Activated B cell treated with CpG ODN at 0.5 μM for 24 hours (primary cell): Measurements from ENCODE around the gene DCST2. TPM values are rescaled to one million over a fixed set of nuclear protein-coding genes. Genes with fewer than 3 reads are reported as not detected.

ENCODE experiments used
- ATAC-seq: fragments of 200-7000 bp; cut with Tn5 transposase; one replicate; pipeline ENCODE4 v1.10.0; 2021; ENCODE audit warnings: low read depth, mild to moderate bottlenecking, moderate library complexity
- CTCF ChIA-PET: fragments of 350-600 bp; sonication (Branson Sonifier 250); formaldehyde crosslinking; loops from one replicate; lab custom pipeline; 2021; ENCODE audit warnings: antibody characterized with exemption; lab: Charles Lee
- POLR2A ChIA-PET: fragments of 350-600 bp; sonication (Branson Sonifier 250); formaldehyde crosslinking; loops from one replicate; lab custom pipeline; 2021; ENCODE audit warnings: antibody characterized with exemption; lab: Charles Lee
- DNase-seq: peaks from one replicate; pipeline ENCODE4 v3.0.0; 2022
- H3K27ac Mint-ChIP-seq: one replicate; pipeline ENCODE4 v1.8.0; 2020; ENCODE audit warnings: mixed read lengths
- H3K27me3 Mint-ChIP-seq: one replicate; pipeline ENCODE4 v1.8.0; 2021; ENCODE audit warnings: mixed read lengths
- H3K36me3 Mint-ChIP-seq: one replicate; pipeline ENCODE4 v1.8.0; 2021; ENCODE audit warnings: low read depth, mixed read lengths
- H3K4me1 Mint-ChIP-seq: one replicate; pipeline ENCODE4 v1.8.0; 2021; ENCODE audit warnings: mixed read lengths
- H3K4me3 Mint-ChIP-seq: one replicate; pipeline ENCODE4 v1.8.0; 2020; ENCODE audit warnings: mild to moderate bottlenecking, mixed read lengths
- H3K9me3 Mint-ChIP-seq: one replicate; pipeline ENCODE4 v1.8.0; 2020; ENCODE audit warnings: mixed read lengths
- intact Hi-C: fragments of 100-400 bp; cut with micrococcal nuclease; formaldehyde crosslinking; loops from one replicate; pipeline ENCODE4 v1.15.1; 2024
- total RNA-seq: library from RNA; stranded (reverse); gene quantifications from 2 replicates; pipeline ENCODE4 v1.2.3, GENCODE V29; 2022
- TF ChIP-seq, protein P1 (sequence below): fragments of 200-600 bp; IDR thresholded peaks from one replicate; pipeline ENCODE4 v1.8.0; 2022; ENCODE audit warnings: antibody characterized with exemption, mild to moderate bottlenecking

Gene DCST2
- total RNA-seq, 1 donor from 2014 or later = 1.0 TPM

DNA sequence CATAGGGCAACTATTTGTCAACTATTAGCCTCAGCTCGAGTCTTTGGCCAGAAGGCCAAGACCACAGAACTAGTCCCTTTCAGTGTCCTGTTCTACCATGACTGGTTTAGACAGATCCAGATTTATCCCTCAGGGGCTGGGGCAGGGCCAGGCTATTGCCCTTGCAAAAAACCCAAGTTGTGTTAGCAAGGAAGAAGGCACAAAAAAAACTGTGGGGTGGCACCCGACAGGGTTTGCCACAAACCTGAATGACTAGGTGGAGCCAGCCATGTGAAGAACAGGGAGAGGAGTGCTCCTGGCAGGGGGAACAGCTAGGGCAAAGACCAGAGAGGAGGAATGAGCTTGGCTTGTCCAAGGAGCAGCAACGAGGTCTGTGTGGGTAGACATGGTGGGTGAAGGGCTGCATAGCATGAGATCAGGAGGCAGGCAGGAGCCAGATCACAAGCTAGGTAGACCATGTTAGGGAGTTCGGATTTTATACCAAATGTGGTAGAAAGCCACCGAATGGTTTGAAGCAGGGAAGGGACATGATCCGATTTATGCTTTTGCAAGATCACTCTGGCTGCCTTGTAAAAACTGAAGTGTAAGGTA, 4.4 kb upstream of the DCST2 start:
- TF ChIP-seq, protein P1, sequence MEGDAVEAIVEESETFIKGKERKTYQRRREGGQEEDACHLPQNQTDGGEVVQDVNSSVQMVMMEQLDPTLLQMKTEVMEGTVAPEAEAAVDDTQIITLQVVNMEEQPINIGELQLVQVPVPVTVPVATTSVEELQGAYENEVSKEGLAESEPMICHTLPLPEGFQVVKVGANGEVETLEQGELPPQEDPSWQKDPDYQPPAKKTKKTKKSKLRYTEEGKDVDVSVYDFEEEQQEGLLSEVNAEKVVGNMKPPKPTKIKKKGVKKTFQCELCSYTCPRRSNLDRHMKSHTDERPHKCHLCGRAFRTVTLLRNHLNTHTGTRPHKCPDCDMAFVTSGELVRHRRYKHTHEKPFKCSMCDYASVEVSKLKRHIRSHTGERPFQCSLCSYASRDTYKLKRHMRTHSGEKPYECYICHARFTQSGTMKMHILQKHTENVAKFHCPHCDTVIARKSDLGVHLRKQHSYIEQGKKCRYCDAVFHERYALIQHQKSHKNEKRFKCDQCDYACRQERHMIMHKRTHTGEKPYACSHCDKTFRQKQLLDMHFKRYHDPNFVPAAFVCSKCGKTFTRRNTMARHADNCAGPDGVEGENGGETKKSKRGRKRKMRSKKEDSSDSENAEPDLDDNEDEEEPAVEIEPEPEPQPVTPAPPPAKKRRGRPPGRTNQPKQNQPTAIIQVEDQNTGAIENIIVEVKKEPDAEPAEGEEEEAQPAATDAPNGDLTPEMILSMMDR = no peak
- H3K36me3 Mint-ChIP-seq = no peaks in the 10 kb centered on the region
- no peaks in the 10 kb centered on the region for H3K9me3 Mint-ChIP-seq
- ATAC-seq (no peak), DNase-seq (no peak)
- H3K27ac Mint-ChIP-seq = no peak overlapping the region
- H3K4me1 Mint-ChIP-seq = no peaks in the 10 kb centered on the region
- ChIA-PET CTCF (interaction anchor here (0.8 kb wide), 1 partner anchor 13 kb away, joined by 3 read pairs; the partner anchor contains the start of gene ADAM15), POLR2A (no interaction called here)
- intact Hi-C loops = no loop called here
- H3K4me3 Mint-ChIP-seq = no peak overlapping the region
- peaks cover 8% of the 10 kb centered on the region for H3K27me3 Mint-ChIP-seq

DNA sequence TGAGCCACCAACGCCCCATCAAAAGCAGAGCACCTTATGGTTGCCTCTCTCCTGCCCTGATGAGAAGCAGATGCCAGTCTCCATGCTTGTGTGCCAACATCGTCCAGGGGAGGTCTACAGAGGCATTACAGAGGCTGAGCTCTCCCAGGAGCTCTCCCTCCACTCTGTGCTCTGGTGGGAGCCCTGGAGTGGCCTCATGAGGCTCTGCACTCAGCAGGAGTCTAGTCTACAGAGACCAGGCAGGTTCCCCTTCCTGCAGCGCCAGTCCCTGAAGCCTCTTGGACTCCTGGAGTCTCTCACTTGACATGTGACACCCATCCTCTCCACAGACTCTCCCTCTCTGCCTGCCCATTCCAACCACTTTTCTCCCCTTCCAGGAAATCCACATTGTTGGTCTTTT, 3.5 kb upstream of the DCST2 start:
- intact Hi-C loops = no loop called here
- Mint-ChIP-seq H3K4me3 (no peak overlapping the region), H3K4me1 (no peaks in the 10 kb centered on the region), H3K9me3 (no peaks in the 10 kb centered on the region), H3K36me3 (no peaks in the 10 kb centered on the region), H3K27ac (no peak overlapping the region), H3K27me3 (peaks cover 8% of the 10 kb centered on the region)
- POLR2A ChIA-PET = no interaction called here
- CTCF ChIA-PET = no interaction called here
- DNase-seq = no peak
- ATAC-seq = no peak
- TF ChIP-seq, protein P1 = no peak

DNA sequence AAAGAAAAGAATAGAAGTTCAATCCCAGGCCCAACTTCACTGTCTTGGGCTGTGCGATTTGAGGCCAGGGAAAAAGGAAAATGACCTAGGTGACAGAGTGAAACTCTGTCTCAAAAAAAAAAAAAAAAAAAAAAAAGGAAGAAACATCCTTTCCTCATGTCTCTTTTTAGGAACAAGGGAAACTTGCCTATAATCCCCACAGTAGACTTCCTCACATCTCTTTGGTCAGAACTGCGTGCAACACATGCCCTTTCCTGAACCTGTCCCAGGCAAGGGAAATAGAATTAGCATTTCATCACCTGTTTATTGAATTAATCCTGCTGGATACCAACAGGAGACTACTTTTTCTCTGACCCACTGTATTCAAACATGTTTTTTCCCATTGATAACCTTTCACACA, 2.4 kb upstream of the DCST2 start:
- TF ChIP-seq, protein P1 = no peak
- ChIA-PET POLR2A (interaction anchor here (0.7 kb wide), 1 partner anchor 91 kb away, joined by 10 read pairs; no protein-coding TSS in a partner anchor), CTCF (no interaction called here)
- Mint-ChIP-seq H3K4me1 (no peaks in the 10 kb centered on the region), H3K36me3 (no peaks in the 10 kb centered on the region), H3K4me3 (no peak overlapping the region), H3K27ac (no peak overlapping the region), H3K9me3 (no peaks in the 10 kb centered on the region), H3K27me3 (peaks cover 8% of the 10 kb centered on the region)
- intact Hi-C loops = no loop called here
- DNase-seq = no peak
- ATAC-seq = no peak

DNA sequence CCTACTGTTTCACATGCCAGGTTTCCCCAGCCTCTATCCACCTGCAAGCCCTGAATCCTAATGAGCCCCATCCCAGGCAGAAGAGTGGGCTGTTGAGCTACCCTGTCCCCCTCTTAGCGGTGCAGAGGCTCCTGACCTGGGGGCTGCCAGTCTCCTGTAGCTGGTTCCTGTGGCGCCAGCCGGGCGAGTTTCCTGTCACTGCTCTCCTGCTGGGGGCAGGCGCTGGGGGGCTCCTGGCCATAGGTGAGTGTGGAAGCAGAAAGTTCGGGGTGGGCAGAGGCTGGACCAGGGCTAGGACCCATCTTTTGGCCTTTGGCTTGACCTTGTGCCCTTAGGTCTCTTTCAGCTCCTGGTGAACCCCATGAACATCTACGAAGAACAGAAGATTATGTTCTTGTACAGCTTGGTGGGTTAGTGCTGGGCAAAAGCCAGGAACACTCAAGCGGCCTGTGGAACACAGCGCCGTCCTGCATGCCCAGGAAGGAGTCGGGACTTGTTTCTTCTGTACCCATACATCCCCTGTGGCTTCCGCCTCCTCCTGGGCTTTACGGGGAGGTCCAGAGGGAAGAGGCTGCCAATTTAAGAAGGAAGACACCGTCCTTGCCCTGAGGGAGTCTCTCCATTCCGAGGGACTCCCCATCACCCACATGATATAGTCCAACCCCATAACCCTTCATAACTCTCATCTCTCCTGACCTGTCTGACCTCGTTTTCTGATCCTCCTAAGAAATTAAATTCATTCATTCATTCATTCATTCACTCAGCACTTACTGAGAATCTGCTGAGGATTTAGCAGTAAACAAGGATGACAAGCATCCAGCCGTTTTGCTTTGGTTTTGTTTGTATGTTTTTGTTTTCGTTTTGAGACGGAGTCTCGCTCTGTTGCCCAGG, 982 bp upstream of the DCST2 start:
- ChIA-PET POLR2A (no interaction called here), CTCF (no interaction called here)
- no peak for DNase-seq
- ATAC-seq = no peak
- H3K27ac Mint-ChIP-seq = no peak overlapping the region
- no peaks in the 10 kb centered on the region for H3K9me3 Mint-ChIP-seq
- TF ChIP-seq, protein P1 = no peak
- H3K36me3 Mint-ChIP-seq = no peaks in the 10 kb centered on the region
- H3K27me3 Mint-ChIP-seq = peaks cover 8% of the 10 kb centered on the region
- no peaks in the 10 kb centered on the region for H3K4me1 Mint-ChIP-seq
- H3K4me3 Mint-ChIP-seq = no peak overlapping the region
- intact Hi-C loops = no loop called here

DNA sequence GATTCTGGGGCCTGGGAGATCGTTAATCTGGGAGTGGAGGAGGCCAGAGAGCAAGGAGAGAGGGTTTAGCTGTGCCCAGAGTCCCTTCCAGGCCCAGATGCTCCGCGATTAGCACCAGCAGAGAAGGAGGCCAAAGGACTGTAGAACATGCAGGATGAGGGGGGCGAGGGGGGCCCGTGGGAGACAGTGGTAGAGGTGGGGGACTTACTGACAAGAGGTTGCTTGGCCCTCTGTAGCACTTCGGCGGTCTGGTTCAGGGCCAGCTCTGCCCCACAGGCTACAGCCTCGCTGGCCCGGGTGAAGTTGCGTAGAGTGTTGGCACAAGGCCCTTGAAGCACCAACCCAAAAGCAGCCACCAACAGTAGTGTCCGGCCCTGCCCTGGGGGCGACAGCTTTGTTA, 695 bp downstream of the DCST2 start:
- intact Hi-C loops = no loop called here
- Mint-ChIP-seq H3K36me3 (no peaks in the 10 kb centered on the region), H3K4me1 (no peaks in the 10 kb centered on the region), H3K27ac (no peak overlapping the region), H3K4me3 (no peak overlapping the region), H3K9me3 (no peaks in the 10 kb centered on the region), H3K27me3 (peaks cover under 1% of the 10 kb centered on the region)
- ChIA-PET POLR2A (no interaction called here), CTCF (no interaction called here)
- TF ChIP-seq, protein P1 = no peak
- DNase-seq = no peak
- no peak for ATAC-seq
